SK-N-SH (cell line): Measurements from ENCODE around the gene IPO4. TPM values are rescaled to one million over a fixed set of nuclear protein-coding genes. Genes with fewer than 3 reads are reported as not detected.
A peak's percentile ranks its signal among the peaks of the same experiment; 100 is the strongest.

ENCODE experiments used
- CTCF ChIA-PET: fragments of 300-600, 350-600 bp; formaldehyde crosslinking; extraction: SDS; loops from one replicate; lab custom pipeline; 2021; lab: Yijun Ruan, JAX
- POLR2A ChIA-PET: fragments of 350-600 bp; sonication (Branson Sonifier 250); formaldehyde crosslinking; extraction: SDS; loops from one replicate; lab custom pipeline; 2020; ENCODE audit warnings: antibody characterized with exemption, inconsistent platforms; lab: Yijun Ruan, JAX
- DNase-seq: peaks from one replicate; pipeline ENCODE4 v3.0.0; 2012
- H2AFZ ChIP-seq: fragments of 200-600 bp; sonication (generic); 2 replicates; pipeline ENCODE4 v1.8.1; 2016; ENCODE audit warnings: antibody characterized with exemption, mild to moderate bottlenecking, low read depth
- H3F3A ChIP-seq: fragments of 200-600 bp; sonication (generic); replicated peaks from 2 replicates; pipeline ENCODE3; 2016; ENCODE audit warnings: antibody characterized with exemption, mild to moderate bottlenecking; ENCODE audit not compliant: insufficient read depth
- H3K27ac ChIP-seq, 2 experiments: fragments of 200-500 bp in 1 of 2; fragments of 200-600 bp in 1 of 2; sonication (Bioruptor generic) in 1 of 2; sonication (generic), shearing (Covaris generic) in 1 of 2; 2 replicates each; pipeline versions ENCODE4 v1.5.1 to v1.6.1; 2014 to 2016; ENCODE audit warnings: low read depth in 2 of 2, inconsistent platforms in 1 of 2, low read length in 1 of 2, mild to moderate bottlenecking in 1 of 2, mixed read lengths in 1 of 2
- H3K27me3 ChIP-seq: fragments of 200-600 bp; sonication (generic), shearing (Covaris generic); 2 replicates; pipeline ENCODE4 v1.6.1; 2016; ENCODE audit warnings: mixed run types; ENCODE audit not compliant: insufficient read depth
- H3K36me3 ChIP-seq, 2 experiments: fragments of 200-500 bp in 1 of 2; fragments of 200-600 bp in 1 of 2; sonication (Bioruptor generic) in 1 of 2; sonication (generic) in 1 of 2; replicated peaks in 1 of 2; 2 replicates each; pipeline versions ENCODE3 to v1.5.1; 2014 to 2016; ENCODE audit warnings: low read length in 1 of 2, mild to moderate bottlenecking in 1 of 2; ENCODE audit not compliant: insufficient read depth in 2 of 2, control insufficient read depth in 1 of 2
- H3K4me1 ChIP-seq, 2 experiments: fragments of 200-500 bp in 1 of 2; fragments of 200-600 bp in 1 of 2; sonication (Bioruptor generic) in 1 of 2; sonication (generic), shearing (Covaris generic) in 1 of 2; 2 replicates each; pipeline versions ENCODE4 v1.5.1 to v1.6.1; 2014 to 2016; ENCODE audit warnings: low read depth in 1 of 2, low read length in 1 of 2, mixed run types in 1 of 2; ENCODE audit not compliant: insufficient read depth in 2 of 2, control insufficient read depth in 1 of 2
- H3K4me2 ChIP-seq: fragments of 200-600 bp; sonication (generic), shearing (Covaris generic); 2 replicates; pipeline ENCODE4 v1.6.1; 2017; ENCODE audit warnings: mixed run types
- H3K4me3 ChIP-seq, 2 experiments: fragments of 200-500 bp in 1 of 2; fragments of 200-600 bp in 1 of 2; sonication (Bioruptor generic) in 1 of 2; sonication (generic), shearing (Covaris generic) in 1 of 2; 2 replicates each; pipeline versions ENCODE4 v1.5.1 to v1.8.1; 2014 to 2016; ENCODE audit warnings: low read depth in 2 of 2, inconsistent platforms in 1 of 2, low read length in 1 of 2, mild to moderate bottlenecking in 1 of 2, mixed read lengths in 1 of 2, moderate library complexity in 1 of 2
- H3K79me2 ChIP-seq: fragments of 200-600 bp; sonication (generic); 2 replicates; pipeline ENCODE4 v1.8.1; 2017; ENCODE audit warnings: mild to moderate bottlenecking; ENCODE audit not compliant: insufficient read depth
- H3K9ac ChIP-seq: fragments of 200-600 bp; sonication (generic); 2 replicates; pipeline ENCODE4 v1.6.1; 2017; ENCODE audit warnings: mixed run types
- H3K9me2 ChIP-seq: fragments of 200-600 bp; sonication (generic); 2 replicates; pipeline ENCODE4 v1.6.1; 2017; ENCODE audit warnings: mixed run types
- H3K9me3 ChIP-seq: fragments of 200-600 bp; sonication (generic); 2 replicates; pipeline ENCODE4 v1.6.1; 2017; ENCODE audit warnings: mixed run types, mild to moderate bottlenecking, moderate library complexity
- H4K20me1 ChIP-seq: fragments of 200-600 bp; sonication (generic); 2 replicates; pipeline ENCODE4 v1.6.1; 2017; ENCODE audit warnings: mild to moderate bottlenecking, mixed run types; ENCODE audit not compliant: insufficient read depth
- ELF1 ChIP-seq: IDR thresholded peaks from 2 replicates; pipeline ENCODE4 v1.4.0; 2012
- EZH2phosphoT487 ChIP-seq: fragments of 200-600 bp; sonication (generic); IDR thresholded peaks from 2 replicates; pipeline ENCODE4 v1.6.1; 2017; ENCODE audit warnings: low read depth, mixed run types, mild to moderate bottlenecking, antibody characterized with exemption, moderate library complexity, borderline replicate concordance
- GABPA ChIP-seq: IDR thresholded peaks from 2 replicates; pipeline ENCODE4 v1.4.0; 2012; ENCODE audit warnings: low read depth, mild to moderate bottlenecking
- GATA2 ChIP-seq: sonication (generic); formaldehyde crosslinking; IDR thresholded peaks from 2 replicates; pipeline ENCODE4 v1.5.0; 2020; ENCODE audit warnings: mild to moderate bottlenecking, missing genetic modification reagents
- IRF3 ChIP-seq: fragments of 150-350 bp; IDR thresholded peaks from 2 replicates; pipeline ENCODE4 v1.6.1; 2016; ENCODE audit warnings: mild to moderate bottlenecking, low read depth, low read length
- MEF2A ChIP-seq: IDR thresholded peaks from 2 replicates; pipeline ENCODE4 v1.4.0; 2012; ENCODE audit warnings: low read depth, borderline replicate concordance
- NFIC ChIP-seq: IDR thresholded peaks from 2 replicates; pipeline ENCODE4 v1.4.0; 2012; ENCODE audit warnings: borderline replicate concordance
- RFX5 ChIP-seq: IDR thresholded peaks from 2 replicates; pipeline ENCODE4 v1.6.1; 2012; ENCODE audit warnings: mild to moderate bottlenecking, improper control_type of control experiment, low read length
- TAF1 ChIP-seq: IDR thresholded peaks from 2 replicates; pipeline ENCODE4 v1.6.1; 2012; ENCODE audit warnings: low read depth, mild to moderate bottlenecking, low read length, moderate library complexity, borderline replicate concordance
- WGBS: methylation state at CpG from one replicate; pipeline ENCODE4 v1.1.6; 2017; ENCODE audit warnings: low lambda C conversion rate; 5-methylcytosine and 5-hydroxymethylcytosine counted together
- polyA plus RNA-seq, 3 experiments: library from polyadenylated mRNA; depleted of rRNA; stranded (reverse); fragments of >200 nt; gene quantifications; 2 replicates each; pipeline ENCODE4 v1.2.3, GENCODE V29; 2012
- TF ChIP-seq, protein P1 (sequence below): IDR thresholded peaks from 2 replicates; pipeline ENCODE4; 2012
- TF ChIP-seq, protein P2 (sequence below): IDR thresholded peaks from 2 replicates; pipeline ENCODE4 v1.6.1; 2012; ENCODE audit warnings: mild to moderate bottlenecking, low read depth, low read length, moderate library complexity

IPO4 gene
- polyA plus RNA-seq, 1 of the 3 experiments (the other 2 are of a cell fraction) = 61.3 TPM

- Histone ChIP-seq H3K9ac (peak overlapping the region; percentile 97), H2AFZ (peak overlapping the region; percentile 87; the same call in 1 of the 2 replicates), H4K20me1 (no peaks in the 10 kb centered on the region), H3K27ac (peak overlapping the region; percentile 88 to 89), H3K4me2 (peak overlapping the region; percentile 97), H3K9me3 (no peaks in the 10 kb centered on the region), H3K79me2 (peaks cover 79% of the 10 kb centered on the region), H3F3A (peaks cover 3% of the 10 kb centered on the region), H3K36me3 (peaks cover 21 to 29% of the 10 kb centered on the region in 2 experiments), H3K4me3 (peak overlapping the region; percentile 84 to 85), H3K9me2 (no peaks in the 10 kb centered on the region), H3K4me1 (peaks cover 11% of the 10 kb centered on the region in 2 experiments; a peak in 2 of 4 replicates), H3K27me3 (no peaks in the 10 kb centered on the region)
- TF ChIP-seq ELF1 (no peak), IRF3 (no peak), GABPA (no peak), RFX5 (no peak), EZH2phosphoT487 (no peak), GATA2 (CRISPR knock-in tag) (no peak)
- CTCF ChIA-PET = interaction anchor here (1.0 to 1.6 kb wide), 5 partner anchors 19 to 86 kb away, joined by 3 to 7 read pairs (median 4); partner anchors contain the start of genes CHMP4A, IRF9 and TINF2
- POLR2A ChIA-PET = interaction anchor here (1.1 to 2.4 kb wide), 9 partner anchors 11 to 101 kb away, joined by 3 to 15 read pairs (median 8); partner anchors contain the start of genes CHMP4A, DCAF11, MDP1 and NRL
- WGBS = 35% methylated on average over 5 of the region's 8 CpGs
- no peak for DNase-seq
Observed at GRCh38 chr14:24194873-24195185, 6.2 kb upstream of the IPO4 start.

DNA sequence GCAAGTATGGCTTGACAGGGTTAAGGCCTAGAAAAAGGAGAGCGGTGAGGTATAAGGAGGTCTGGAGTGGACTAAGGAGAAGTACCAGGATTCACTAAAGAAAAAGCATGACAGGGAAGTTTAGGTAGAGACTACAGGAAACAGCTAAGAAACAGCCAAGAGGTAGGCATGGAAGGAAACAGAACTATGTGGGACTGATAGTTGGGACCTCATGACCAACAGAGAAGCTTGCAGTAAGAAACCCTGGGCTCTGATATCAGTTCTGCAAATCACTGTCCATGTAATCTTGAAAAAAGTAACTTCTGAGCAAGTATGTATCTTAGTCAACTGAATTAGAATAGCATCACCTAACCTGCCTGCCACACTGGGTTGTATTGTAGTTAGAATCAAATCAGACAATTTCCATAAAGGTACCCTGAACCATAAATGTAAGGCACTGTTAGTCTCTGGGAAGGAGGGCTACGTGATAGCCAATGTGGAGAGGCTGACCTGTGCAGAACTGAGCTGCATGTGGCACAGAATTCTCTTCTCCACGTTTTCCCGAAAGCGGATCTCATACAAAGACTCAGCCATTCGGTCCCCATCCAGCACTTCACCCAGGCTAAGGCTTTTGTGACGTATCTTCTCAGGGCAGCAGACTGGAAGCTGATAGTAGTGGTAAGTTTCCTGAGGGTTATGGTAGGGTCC is 5.7 kb upstream of the IPO4 start:
- Histone ChIP-seq H3K9ac (peak overlapping the region; percentile 97), H3K79me2 (peaks cover 74% of the 10 kb centered on the region), H3K4me2 (peak overlapping the region; percentile 97), H3K27me3 (no peaks in the 10 kb centered on the region), H3K9me2 (no peaks in the 10 kb centered on the region), H3K27ac (peak overlapping the region; percentile 88 to 89; a peak in 3 of 4 replicates), H3K4me1 (peaks cover 11 to 15% of the 10 kb centered on the region in 2 experiments; a peak in 3 of 4 replicates), H3K36me3 (peaks cover 24 to 26% of the 10 kb centered on the region in 2 experiments), H2AFZ (peak overlapping the region; percentile 87; the same call in 1 of the 2 replicates), H4K20me1 (no peaks in the 10 kb centered on the region), H3F3A (peaks cover 8% of the 10 kb centered on the region), H3K4me3 (peak overlapping the region; percentile 84 to 85), H3K9me3 (no peaks in the 10 kb centered on the region)
- POLR2A ChIA-PET = interaction anchor here (0.6 to 2.4 kb wide), 3 partner anchors 22 to 48 kb away, joined by 3 to 9 read pairs (median 8); partner anchors contain the start of genes MDP1 and TINF2
- CTCF ChIA-PET = interaction anchor here (1.0 to 1.6 kb wide), 5 partner anchors 19 to 86 kb away, joined by 3 to 7 read pairs (median 4); partner anchors contain the start of genes CHMP4A, IRF9 and TINF2
- 90% methylated on average over 7 of the region's 7 CpGs for WGBS
- DNase-seq = no peak
- TF ChIP-seq NFIC = no peak
- TF ChIP-seq, protein P1, sequence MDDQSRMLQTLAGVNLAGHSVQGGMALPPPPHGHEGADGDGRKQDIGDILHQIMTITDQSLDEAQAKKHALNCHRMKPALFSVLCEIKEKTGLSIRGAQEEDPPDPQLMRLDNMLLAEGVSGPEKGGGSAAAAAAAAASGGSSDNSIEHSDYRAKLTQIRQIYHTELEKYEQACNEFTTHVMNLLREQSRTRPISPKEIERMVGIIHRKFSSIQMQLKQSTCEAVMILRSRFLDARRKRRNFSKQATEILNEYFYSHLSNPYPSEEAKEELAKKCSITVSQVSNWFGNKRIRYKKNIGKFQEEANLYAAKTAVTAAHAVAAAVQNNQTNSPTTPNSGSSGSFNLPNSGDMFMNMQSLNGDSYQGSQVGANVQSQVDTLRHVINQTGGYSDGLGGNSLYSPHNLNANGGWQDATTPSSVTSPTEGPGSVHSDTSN = no peak
- TF ChIP-seq ELF1 = no peak
- no peak for TF ChIP-seq GABPA
- no peak for TF ChIP-seq MEF2A
- no peak for TF ChIP-seq TAF1
- TF ChIP-seq, protein P2, sequence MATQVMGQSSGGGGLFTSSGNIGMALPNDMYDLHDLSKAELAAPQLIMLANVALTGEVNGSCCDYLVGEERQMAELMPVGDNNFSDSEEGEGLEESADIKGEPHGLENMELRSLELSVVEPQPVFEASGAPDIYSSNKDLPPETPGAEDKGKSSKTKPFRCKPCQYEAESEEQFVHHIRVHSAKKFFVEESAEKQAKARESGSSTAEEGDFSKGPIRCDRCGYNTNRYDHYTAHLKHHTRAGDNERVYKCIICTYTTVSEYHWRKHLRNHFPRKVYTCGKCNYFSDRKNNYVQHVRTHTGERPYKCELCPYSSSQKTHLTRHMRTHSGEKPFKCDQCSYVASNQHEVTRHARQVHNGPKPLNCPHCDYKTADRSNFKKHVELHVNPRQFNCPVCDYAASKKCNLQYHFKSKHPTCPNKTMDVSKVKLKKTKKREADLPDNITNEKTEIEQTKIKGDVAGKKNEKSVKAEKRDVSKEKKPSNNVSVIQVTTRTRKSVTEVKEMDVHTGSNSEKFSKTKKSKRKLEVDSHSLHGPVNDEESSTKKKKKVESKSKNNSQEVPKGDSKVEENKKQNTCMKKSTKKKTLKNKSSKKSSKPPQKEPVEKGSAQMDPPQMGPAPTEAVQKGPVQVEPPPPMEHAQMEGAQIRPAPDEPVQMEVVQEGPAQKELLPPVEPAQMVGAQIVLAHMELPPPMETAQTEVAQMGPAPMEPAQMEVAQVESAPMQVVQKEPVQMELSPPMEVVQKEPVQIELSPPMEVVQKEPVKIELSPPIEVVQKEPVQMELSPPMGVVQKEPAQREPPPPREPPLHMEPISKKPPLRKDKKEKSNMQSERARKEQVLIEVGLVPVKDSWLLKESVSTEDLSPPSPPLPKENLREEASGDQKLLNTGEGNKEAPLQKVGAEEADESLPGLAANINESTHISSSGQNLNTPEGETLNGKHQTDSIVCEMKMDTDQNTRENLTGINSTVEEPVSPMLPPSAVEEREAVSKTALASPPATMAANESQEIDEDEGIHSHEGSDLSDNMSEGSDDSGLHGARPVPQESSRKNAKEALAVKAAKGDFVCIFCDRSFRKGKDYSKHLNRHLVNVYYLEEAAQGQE = no peak
